GM15510 (cell line): ENCODE results near the gene PRPF40B.
A peak's percentile ranks its signal among the peaks of the same experiment; 100 is the strongest.

ENCODE experiments used
- POLR2A ChIP-seq: IDR thresholded peaks from 3 replicates; pipeline ENCODE4 v1.6.1; 2011; ENCODE audit warnings: borderline replicate concordance; ENCODE audit not compliant: insufficient read length; ENCODE audit errors: extremely low read depth

The PRPF40B gene

GRCh38 chr12:49623142-49623904 is at the start of gene PRPF40B:
TSS of gene PRPF40B (plus strand) at chr12:49623561. CDS start at chr12:49623591, 30 bp downstream.
- peak; percentile 92 for TF ChIP-seq POLR2A

- no peak for TF ChIP-seq POLR2A
Observed at GRCh38 chr12:49577589-49578315, 45.6 kb upstream of the PRPF40B start.

DNA sequence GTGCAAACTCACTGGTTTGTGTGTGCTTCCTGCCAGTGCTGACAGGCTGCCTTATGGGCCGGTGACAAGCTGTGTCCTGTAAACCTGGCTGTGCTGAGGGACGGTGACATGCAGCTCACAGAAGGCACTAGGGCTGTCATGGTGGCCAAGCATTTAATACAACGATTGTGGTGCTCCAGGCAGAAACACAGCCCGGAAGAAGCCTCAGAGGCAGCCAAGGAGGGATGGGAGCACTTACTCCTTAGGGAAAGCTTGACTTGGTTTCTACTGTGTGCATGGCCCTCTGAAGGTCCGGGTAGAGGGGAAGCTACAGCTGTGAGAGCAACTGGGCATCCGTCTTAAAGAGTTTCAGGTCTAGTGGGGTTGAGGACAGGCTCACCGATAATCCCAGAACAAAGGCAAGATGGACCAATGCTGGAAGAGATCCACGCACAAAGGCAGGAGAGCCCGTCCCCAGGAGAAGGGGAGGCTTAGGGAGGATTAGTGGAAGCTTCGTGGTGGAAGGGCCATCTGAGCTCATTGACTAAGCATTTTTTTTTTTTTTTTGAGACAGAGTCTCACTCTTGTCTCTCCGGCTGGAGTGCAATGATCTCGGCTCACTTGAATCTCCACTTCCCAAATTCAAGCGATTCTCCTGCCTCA is 44.8 kb upstream of the PRPF40B start:
- no peak for TF ChIP-seq POLR2A

DNA sequence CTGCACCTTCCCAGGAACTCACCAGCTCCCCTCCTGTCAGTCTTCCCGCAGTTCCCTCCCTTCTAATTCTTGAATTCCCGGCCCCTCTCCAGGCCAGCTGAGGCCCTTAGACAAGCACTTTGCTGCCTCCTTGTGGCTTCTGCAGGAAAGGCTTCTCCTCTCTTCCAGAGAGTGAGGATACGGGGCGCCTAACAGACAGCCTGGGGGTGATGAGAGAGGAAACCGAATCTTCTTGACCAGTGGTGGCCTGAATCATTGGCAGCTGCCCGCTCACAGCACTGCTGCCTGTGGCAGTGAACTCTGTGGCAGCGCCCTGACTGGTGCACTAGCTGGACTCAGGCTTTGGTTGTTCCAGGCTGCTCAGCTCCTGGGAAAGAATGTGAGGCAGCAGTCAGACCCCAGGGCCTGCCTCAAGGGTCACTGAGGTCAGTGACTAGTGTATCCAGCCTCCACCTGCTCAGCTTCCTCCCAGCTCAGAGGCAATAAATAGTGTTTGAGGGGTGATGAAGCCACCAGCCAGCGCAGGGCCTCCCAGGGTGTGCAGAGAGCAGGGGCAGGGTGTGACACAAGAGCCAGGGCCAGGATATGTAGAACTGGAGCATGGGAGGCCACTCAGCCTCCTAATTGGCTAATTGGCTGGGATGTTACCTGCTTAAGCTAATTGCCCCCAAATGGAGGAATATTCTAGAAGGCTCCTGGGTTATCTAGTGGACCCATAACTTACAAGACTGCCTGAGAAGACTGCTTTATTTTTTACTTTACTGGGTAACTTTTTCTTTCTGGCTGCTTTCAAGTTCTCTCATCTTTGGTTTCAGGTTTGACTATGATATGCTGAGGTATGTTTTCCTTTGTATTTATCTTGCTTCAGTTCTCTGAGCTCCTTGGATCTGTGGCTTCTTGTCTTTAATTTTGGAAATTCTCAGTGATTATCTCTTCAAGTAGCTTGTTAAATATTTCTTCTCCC is 42.5 kb upstream of the PRPF40B start:
- no peak for TF ChIP-seq POLR2A

DNA sequence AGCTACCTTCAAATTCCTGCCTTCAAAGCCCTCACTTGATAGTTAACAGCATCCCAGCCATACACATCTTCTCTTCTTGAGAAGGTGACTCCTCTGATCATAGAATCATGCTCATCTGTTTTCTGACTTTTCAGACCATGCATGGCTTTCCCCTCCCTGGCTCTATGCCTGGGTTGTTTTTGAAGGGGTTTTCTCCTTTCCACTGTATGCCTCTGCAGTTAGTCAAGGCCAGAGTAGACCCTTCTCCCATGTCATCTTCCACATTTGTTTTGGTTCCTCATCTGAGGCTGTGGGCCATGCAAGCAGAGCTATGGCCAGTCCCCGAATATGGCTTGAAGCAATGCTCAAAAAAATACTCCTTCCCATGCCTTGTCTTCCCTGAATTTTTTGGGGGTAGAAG is 41.2 kb upstream of the PRPF40B start:
- no peak for TF ChIP-seq POLR2A

- no peak for TF ChIP-seq POLR2A
Observed at GRCh38 chr12:49582850-49583249, 40.5 kb upstream of the PRPF40B start.

DNA sequence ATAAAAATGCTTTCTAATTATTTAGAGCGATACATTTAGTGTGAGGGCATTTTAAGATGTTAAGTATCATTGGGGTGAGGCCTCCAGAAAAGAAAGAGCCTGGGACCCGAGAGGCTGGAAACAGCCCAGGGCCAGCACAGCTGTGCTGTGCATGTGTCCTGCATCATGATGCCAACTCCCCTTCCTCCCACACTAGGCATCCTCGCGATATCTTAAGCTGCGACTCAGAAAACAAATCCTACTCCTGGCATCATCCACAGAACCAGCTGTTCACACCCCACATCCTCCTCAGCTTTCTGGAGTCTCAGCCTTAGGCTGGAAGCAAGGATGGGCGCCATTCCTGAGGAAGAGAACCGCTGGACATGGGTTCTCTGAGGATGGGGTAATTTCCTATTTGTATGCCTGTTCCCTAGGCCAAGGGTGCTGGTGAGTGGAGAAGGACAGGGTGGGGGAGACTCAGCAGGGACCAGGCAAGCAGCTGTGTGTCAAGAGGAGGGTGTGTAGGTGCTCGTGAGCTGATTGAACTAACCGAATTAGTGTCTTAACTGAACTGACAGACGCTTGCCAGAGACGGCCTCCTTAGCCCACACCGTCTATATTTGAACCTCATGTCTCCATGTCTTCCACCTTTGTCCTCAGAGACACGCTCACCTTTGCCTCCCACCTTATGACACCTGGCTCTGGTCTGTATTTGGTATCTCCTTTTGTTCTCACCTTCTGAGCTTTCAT is 39.8 kb upstream of the PRPF40B start:
- no peak for TF ChIP-seq POLR2A

DNA sequence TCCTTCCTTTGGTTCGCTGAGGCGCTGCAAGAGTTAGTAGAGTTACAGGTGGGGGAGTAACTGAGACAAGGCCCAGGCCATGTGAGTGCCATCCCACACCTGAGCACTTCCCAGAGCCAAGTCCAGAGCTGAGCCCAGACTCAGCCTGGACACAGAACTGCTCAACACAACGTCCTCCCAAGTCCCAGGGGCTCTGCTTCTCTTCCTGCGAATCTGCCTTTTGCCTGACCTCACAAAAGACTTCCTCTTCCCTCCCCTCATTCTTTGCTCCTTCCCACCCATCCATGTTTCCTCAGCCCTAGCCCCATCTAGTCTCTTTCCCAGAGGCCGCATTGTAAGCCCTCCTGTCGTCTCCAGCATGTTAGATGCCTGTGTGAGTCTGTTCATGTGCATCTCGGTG is 38.8 kb upstream of the PRPF40B start:
- TF ChIP-seq POLR2A: no peak

GRCh38 chr12:49585477-49586459 is 37.6 kb upstream of the PRPF40B start:
- TF ChIP-seq POLR2A: no peak

GRCh38 chr12:49587174-49587908 is 36.0 kb upstream of the PRPF40B start:
- TF ChIP-seq POLR2A: no peak

GRCh38 chr12:49588281-49588680 is 35.1 kb upstream of the PRPF40B start:
- no peak for TF ChIP-seq POLR2A
